WTC11 (cell line): ENCODE data around the gene ABHD11. TPM values are rescaled to one million over a fixed set of nuclear protein-coding genes. Genes with fewer than 3 reads are reported as not detected.
A peak's percentile ranks its signal among the peaks of the same experiment; 100 is the strongest.

Experiments used
- ATAC-seq: fragments of 200-7000 bp; cut with Tn5 transposase; 2 replicates; pipeline ENCODE4 v1.10.0; 2021; ENCODE audit warnings: mild to moderate bottlenecking, moderate library complexity
- CTCF ChIA-PET: fragments of 300-600 bp; sonication (Branson Sonifier 250); formaldehyde crosslinking; loops from one replicate; lab custom pipeline; 2021; ENCODE audit warnings: antibody characterized with exemption; lab: Charles Lee
- POLR2A ChIA-PET: fragments of 350-600 bp; sonication (Branson Sonifier 250); formaldehyde crosslinking; loops from one replicate; lab custom pipeline; 2021; ENCODE audit warnings: antibody characterized with exemption; lab: Charles Lee
- DNase-seq: peaks from one replicate; pipeline ENCODE4 v3.0.0; 2021; ENCODE audit warnings: low spot score
- H3K27ac Mint-ChIP-seq: 2 replicates; pipeline ENCODE4 v1.8.0; 2021; ENCODE audit warnings: mixed read lengths
- H3K27me3 Mint-ChIP-seq: 2 replicates; pipeline ENCODE4 v1.8.0; 2021; ENCODE audit warnings: low read depth, mild to moderate bottlenecking, moderate library complexity, mixed read lengths
- H3K36me3 Mint-ChIP-seq: 2 replicates; pipeline ENCODE4 v1.8.0; 2021; ENCODE audit warnings: mixed read lengths
- H3K4me1 Mint-ChIP-seq: 2 replicates; pipeline ENCODE4 v1.8.0; 2022; ENCODE audit warnings: mixed read lengths
- H3K4me3 Mint-ChIP-seq: 2 replicates; pipeline ENCODE4 v1.8.0; 2021; ENCODE audit warnings: mild to moderate bottlenecking, moderate library complexity, mixed read lengths
- H3K9me3 Mint-ChIP-seq: 2 replicates; pipeline ENCODE4 v1.8.0; 2021; ENCODE audit warnings: mixed read lengths
- AFF4 ChIP-seq: sonication (generic); formaldehyde crosslinking; IDR thresholded peaks from 2 replicates; pipeline ENCODE4 v1.8.1; 2023; ENCODE audit warnings: mild to moderate bottlenecking, missing genetic modification reagents, borderline replicate concordance
- CTCF ChIP-seq: fragments of 200-600 bp; IDR thresholded peaks from 2 replicates; pipeline ENCODE4 v1.8.0; 2022; ENCODE audit warnings: antibody characterized with exemption
- GTF2I ChIP-seq: fragments of 250-450 bp; sonication (Bioruptor Pico); conservative IDR thresholded peaks from 2 replicates; pipeline ENCODE4 v1.4.0; 2021; ENCODE audit warnings: mild to moderate bottlenecking
- IRF2 ChIP-seq: sonication (generic); formaldehyde crosslinking; IDR thresholded peaks from 2 replicates; pipeline ENCODE4 v1.8.0; 2022; ENCODE audit warnings: low read depth, missing genetic modification reagents, borderline replicate concordance
- MYBL2 ChIP-seq: sonication (generic); formaldehyde crosslinking; IDR thresholded peaks from 2 replicates; pipeline ENCODE4 v1.8.1; 2023; ENCODE audit warnings: mild to moderate bottlenecking, moderate library complexity, missing genetic modification reagents
- NR1H2 ChIP-seq: sonication (generic); formaldehyde crosslinking; IDR thresholded peaks from 2 replicates; pipeline ENCODE4 v1.9.0; 2021; ENCODE audit warnings: mild to moderate bottlenecking, moderate library complexity, missing genetic modification reagents
- SMAD4 ChIP-seq: sonication (generic); formaldehyde crosslinking; IDR thresholded peaks from 2 replicates; pipeline ENCODE4 v1.8.0; 2022; ENCODE audit warnings: mild to moderate bottlenecking, missing genetic modification reagents
- USF1 ChIP-seq: sonication (generic); formaldehyde crosslinking; IDR thresholded peaks from 2 replicates; pipeline ENCODE4 v1.8.0; 2022; ENCODE audit warnings: mild to moderate bottlenecking, missing genetic modification reagents
- USF2 ChIP-seq: sonication (generic); formaldehyde crosslinking; IDR thresholded peaks from 2 replicates; pipeline ENCODE4 v1.8.1; 2023; ENCODE audit warnings: mild to moderate bottlenecking, missing genetic modification reagents, moderate library complexity
- ZMAT4 ChIP-seq: fragments of 250-450 bp; sonication (Bioruptor Pico); IDR thresholded peaks from 2 replicates; pipeline ENCODE4 v1.9.0; 2021; ENCODE audit warnings: mild to moderate bottlenecking
- ZNF121 ChIP-seq: sonication (generic); formaldehyde crosslinking; IDR thresholded peaks from 2 replicates; pipeline ENCODE4 v1.8.0; 2023; ENCODE audit warnings: missing genetic modification reagents
- ZNF232 ChIP-seq: sonication (generic); formaldehyde crosslinking; IDR thresholded peaks from 2 replicates; pipeline ENCODE4 v1.8.0; 2022; ENCODE audit warnings: mild to moderate bottlenecking, missing genetic modification reagents
- ZNF532 ChIP-seq: fragments of 250-450 bp; sonication (Bioruptor Pico); IDR thresholded peaks from 2 replicates; pipeline ENCODE4 v1.9.0; 2021; ENCODE audit warnings: mild to moderate bottlenecking, borderline replicate concordance
- total RNA-seq: library from RNA; stranded (reverse); gene quantifications from 3 replicates; pipeline ENCODE4 v1.2.3, GENCODE V29; 2021

Gene ABHD11
- total RNA-seq, 1 experiment from 2014 or later: 23.8 TPM

GRCh38 chr7:73702226-73702625, 36.4 kb downstream of the ABHD11 start:
- no peak for ATAC-seq
- peaks cover 15% of the 10 kb centered on the region for H3K4me1 Mint-ChIP-seq
- POLR2A ChIA-PET: interaction anchor here (0.6 to 1.1 kb wide), 3 partner anchors 10 to 153 kb away, joined by 3 to 5 read pairs (median 3); no protein-coding TSS in a partner anchor
- TF ChIP-seq GTF2I: no peak
- no peak for TF ChIP-seq ZNF532 (CRISPR knock-in tag)
- no peak for TF ChIP-seq USF1 (CRISPR knock-in tag)
- no peak for TF ChIP-seq ZNF121 (CRISPR knock-in tag)
- no peak for TF ChIP-seq SMAD4 (CRISPR knock-in tag)
- TF ChIP-seq MYBL2: no peak
- no peak for TF ChIP-seq ZMAT4 (CRISPR knock-in tag)
- no peak for TF ChIP-seq NR1H2 (CRISPR knock-in tag)
- no peak for TF ChIP-seq IRF2 (CRISPR knock-in tag)
- no peak for TF ChIP-seq AFF4 (CRISPR knock-in tag)
- H3K27me3 Mint-ChIP-seq: no peaks in the 10 kb centered on the region
- H3K27ac Mint-ChIP-seq: peak overlapping the region; percentile 41; the same call in 1 of the 2 replicates
- no peak for DNase-seq
- CTCF ChIA-PET: interaction anchor here (0.6 to 8.0 kb wide), 10 partner anchors 9 to 96 kb away, joined by 3 to 61 read pairs (median 8); partner anchors contain the start of gene VPS37D
- no peak overlapping the region for H3K4me3 Mint-ChIP-seq
- peaks cover 17% of the 10 kb centered on the region for H3K36me3 Mint-ChIP-seq
- H3K9me3 Mint-ChIP-seq: no peaks in the 10 kb centered on the region

GRCh38 chr7:73701357-73701995, 37.1 kb downstream of the ABHD11 start:
- Mint-ChIP-seq H3K27me3 (no peaks in the 10 kb centered on the region), H3K27ac (peak overlapping the region; percentile 63; the same call in 1 of the 2 replicates), H3K4me3 (peak overlapping the region; percentile 24; the same call in 1 of the 2 replicates), H3K4me1 (peaks cover 15% of the 10 kb centered on the region), H3K36me3 (peaks cover 23% of the 10 kb centered on the region), H3K9me3 (no peaks in the 10 kb centered on the region)
- ATAC-seq (peak; percentile 75), DNase-seq (peak; percentile 87)
- TF ChIP-seq ZNF121 (CRISPR knock-in tag): peak; percentile 97
- no peak for TF ChIP-seq ZMAT4 (CRISPR knock-in tag)
- TF ChIP-seq USF2 (CRISPR knock-in tag): no peak
- peak; percentile 92 for TF ChIP-seq GTF2I
- TF ChIP-seq ZNF232 (CRISPR knock-in tag): no peak
- peak; percentile 62 for TF ChIP-seq CTCF
- POLR2A ChIA-PET: interaction anchor here (0.6 to 1.1 kb wide), 4 partner anchors 9 to 154 kb away, joined by 3 to 6 read pairs (median 4); partner anchors contain the start of gene ABHD11
- CTCF ChIA-PET: interaction anchor here (0.7 to 8.0 kb wide), 14 partner anchors 10 to 95 kb away, joined by 3 to 61 read pairs (median 4); partner anchors contain the start of genes MLXIPL and STX1A
